ENCODE measurements around the gene ASIC5.
A peak's percentile ranks its signal among the peaks of the same experiment; 100 is the strongest.

DNA sequence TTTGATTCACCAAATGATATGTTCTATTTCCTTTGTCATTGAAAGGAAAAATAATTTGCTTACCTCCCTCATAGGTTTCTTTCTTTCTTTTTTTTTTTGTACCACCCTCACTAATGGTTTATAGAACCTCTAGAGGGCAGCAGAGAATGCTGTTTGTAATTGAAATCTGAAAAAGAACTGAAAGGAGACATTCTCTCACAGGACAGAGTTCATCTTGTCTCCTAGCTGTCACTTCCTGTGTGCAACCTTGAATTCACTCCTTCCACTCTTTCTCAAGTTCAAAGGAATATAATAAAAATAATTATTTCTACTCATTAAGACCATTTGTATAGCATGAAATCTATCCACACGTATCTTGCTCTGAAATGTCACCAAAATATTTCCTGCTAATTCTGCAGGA lies 56.2 kb downstream of the ASIC5 start:
- TF ChIP-seq CTCF (IDR thresholded peaks at IDR 0.05) (peak; percentile 23 to 62 (median 50)), POLR2A (IDR thresholded peaks at IDR 0.05) (no peak)

Data from esophagus squamous epithelium (tissue), 4 donors.